HAP-1 (cell line): ENCODE data around the gene TIE1.
A peak's percentile ranks its signal among the peaks of the same experiment; 100 is the strongest.

ENCODE experiments used
- DNase-seq, 2 experiments: peaks; one replicate each; pipeline ENCODE4 v3.0.0-alpha.2; 2016 to 2020; ENCODE audit warnings: low spot score in 2 of 2
- H3K27me3 ChIP-seq: fragments of 250-450 bp; sonication (Bioruptor Pico); 2 replicates; pipeline ENCODE4 v1.5.1; 2020; ENCODE audit warnings: low read depth, mild to moderate bottlenecking, moderate library complexity
- H3K36me3 ChIP-seq: fragments of 250-450 bp; sonication (Bioruptor Pico); replicated peaks from 2 replicates; pipeline ENCODE4 v1.5.1; 2020; ENCODE audit warnings: mild to moderate bottlenecking
- H3K4me1 ChIP-seq: fragments of 250-450 bp; sonication (Bioruptor Pico); 2 replicates; pipeline ENCODE4 v1.5.1; 2020; ENCODE audit warnings: mild to moderate bottlenecking
- H3K4me3 ChIP-seq: fragments of 250-450 bp; sonication (Bioruptor Pico); 2 replicates; pipeline ENCODE4 v1.5.1; 2020; ENCODE audit warnings: mild to moderate bottlenecking, moderate library complexity
- H3K9me3 ChIP-seq: fragments of 250-450 bp; sonication (Bioruptor Pico); 2 replicates; pipeline ENCODE4 v1.5.1; 2020; ENCODE audit warnings: mild to moderate bottlenecking, moderate library complexity
- in situ Hi-C: fragments of 300-500 bp; cut with MboI; formaldehyde crosslinking; loops from 3 replicates; pipeline ENCODE4 v1.14.3; 2020; ENCODE audit warnings: low sequenced_read_pairs, inconsistent platforms, mixed read lengths

The TIE1 gene

GRCh38 chr1:43351421-43352350 is 50.9 kb downstream of the TIE1 start:
- no peaks in the 10 kb centered on the region; the same call in 1 of the 2 replicates for H3K4me1 ChIP-seq

GRCh38 chr1:43352351-43352705 is 51.5 kb downstream of the TIE1 start:
- no peaks in the 10 kb centered on the region for H3K36me3 ChIP-seq
- no peak for DNase-seq
- in situ Hi-C loops = no loop called here

More at GRCh38 chr1:43351421-43352350, 50.9 kb downstream of the TIE1 start:
- Histone ChIP-seq H3K27me3 (no peaks in the 10 kb centered on the region), H3K4me3 (no peak overlapping the region), H3K9me3 (no peaks in the 10 kb centered on the region), H3K36me3 (no peaks in the 10 kb centered on the region)
- DNase-seq = no peak
- in situ Hi-C loops = no loop called here

GRCh38 chr1:43352881-43353280 is 52.1 kb downstream of the TIE1 start:
- no peak for DNase-seq
- in situ Hi-C loops = no loop called here
- Histone ChIP-seq H3K4me3 (no peak overlapping the region), H3K9me3 (no peaks in the 10 kb centered on the region), H3K36me3 (no peaks in the 10 kb centered on the region), H3K4me1 (peaks cover 2% of the 10 kb centered on the region), H3K27me3 (no peaks in the 10 kb centered on the region)

More at GRCh38 chr1:43352351-43352705, 51.5 kb downstream of the TIE1 start:
- Histone ChIP-seq H3K4me3 (no peak overlapping the region), H3K27me3 (no peaks in the 10 kb centered on the region), H3K4me1 (no peaks in the 10 kb centered on the region; the same call in 1 of the 2 replicates), H3K9me3 (no peaks in the 10 kb centered on the region)

GRCh38 chr1:43354471-43354870 is 53.7 kb downstream of the TIE1 start:
- Histone ChIP-seq H3K4me3 (no peak overlapping the region), H3K4me1 (peaks cover 3% of the 10 kb centered on the region), H3K27me3 (no peaks in the 10 kb centered on the region), H3K9me3 (no peaks in the 10 kb centered on the region), H3K36me3 (peaks cover 6% of the 10 kb centered on the region)
- in situ Hi-C loops = no loop called here
- DNase-seq = no peak

GRCh38 chr1:43354936-43355335 is 54.2 kb downstream of the TIE1 start:
- H3K9me3 ChIP-seq = no peaks in the 10 kb centered on the region
- no peaks in the 10 kb centered on the region for H3K27me3 ChIP-seq
- H3K4me1 ChIP-seq = peaks cover 3% of the 10 kb centered on the region
- in situ Hi-C loops = no loop called here
- peaks cover 11% of the 10 kb centered on the region for H3K36me3 ChIP-seq
- no peak for DNase-seq
- H3K4me3 ChIP-seq = no peak overlapping the region

GRCh38 chr1:43357251-43357650 is 56.5 kb downstream of the TIE1 start:
- H3K4me1 ChIP-seq = peaks cover 17% of the 10 kb centered on the region
- in situ Hi-C loops = no loop called here
- H3K4me3 ChIP-seq = no peak overlapping the region
- DNase-seq = no peak
- no peaks in the 10 kb centered on the region for H3K9me3 ChIP-seq
- H3K36me3 ChIP-seq = peaks cover 34% of the 10 kb centered on the region
- no peaks in the 10 kb centered on the region for H3K27me3 ChIP-seq

- Histone ChIP-seq H3K9me3 (no peaks in the 10 kb centered on the region), H3K4me1 (peaks cover 17% of the 10 kb centered on the region), H3K4me3 (peak overlapping the region; percentile 88), H3K27me3 (no peaks in the 10 kb centered on the region), H3K36me3 (peaks cover 44% of the 10 kb centered on the region)
- DNase-seq = peak; percentile 46 to 62
- in situ Hi-C loops = no loop called here
These were observed 57.5 kb downstream of the TIE1 start for GRCh38 chr1:43358121-43358745.

GRCh38 chr1:43358746-43359693 is 58.2 kb downstream of the TIE1 start, which contains the start of gene CDC20:
Gene CDC20 (plus strand): TSS chr1:43358981. CDS start chr1:43359216, 235 bp downstream.
- H3K27me3 ChIP-seq = no peaks in the 10 kb centered on the region
- peak; percentile 98 to 100 for DNase-seq
- H3K4me3 ChIP-seq = peak within 1 kb of the TSS; percentile 88
- H3K36me3 ChIP-seq = peaks cover 52% of the 10 kb centered on the region
- H3K4me1 ChIP-seq = peaks cover 17% of the 10 kb centered on the region
- in situ Hi-C loops = no loop called here
- H3K9me3 ChIP-seq = no peaks in the 10 kb centered on the region

GRCh38 chr1:43359696-43360095 is 58.9 kb downstream of the TIE1 start:
- no peaks in the 10 kb centered on the region for H3K9me3 ChIP-seq
- H3K4me1 ChIP-seq = peaks cover 17% of the 10 kb centered on the region
- in situ Hi-C loops = no loop called here
- DNase-seq = no peak
- H3K27me3 ChIP-seq = no peaks in the 10 kb centered on the region
- H3K4me3 ChIP-seq = peak overlapping the region; percentile 88
- H3K36me3 ChIP-seq = peaks cover 59% of the 10 kb centered on the region

GRCh38 chr1:43360616-43361015 is 59.8 kb downstream of the TIE1 start:
- Histone ChIP-seq H3K4me1 (peaks cover 17% of the 10 kb centered on the region), H3K4me3 (peak overlapping the region; percentile 88), H3K36me3 (peaks cover 68% of the 10 kb centered on the region)

GRCh38 chr1:43363283-43363934 is 62.6 kb downstream of the TIE1 start:
- in situ Hi-C loops = no loop called here
- no peak overlapping the region for H3K4me3 ChIP-seq
- DNase-seq = peak in 1 of 2 experiments; percentile 36
- H3K4me1 ChIP-seq = peaks cover 21% of the 10 kb centered on the region
- H3K9me3 ChIP-seq = no peaks in the 10 kb centered on the region
- no peaks in the 10 kb centered on the region for H3K27me3 ChIP-seq
- peaks cover 68% of the 10 kb centered on the region for H3K36me3 ChIP-seq

More at GRCh38 chr1:43360616-43361015, 59.8 kb downstream of the TIE1 start:
- no peak for DNase-seq
- in situ Hi-C loops = no loop called here
- Histone ChIP-seq H3K9me3 (no peaks in the 10 kb centered on the region), H3K27me3 (no peaks in the 10 kb centered on the region)

GRCh38 chr1:43363935-43364525 is 63.2 kb downstream of the TIE1 start:
- H3K4me1 ChIP-seq = peaks cover 27% of the 10 kb centered on the region
- in situ Hi-C loops = no loop called here
- no peak for DNase-seq
- no peaks in the 10 kb centered on the region for H3K9me3 ChIP-seq
- peaks cover 66% of the 10 kb centered on the region for H3K36me3 ChIP-seq
- H3K4me3 ChIP-seq = no peak overlapping the region
- no peaks in the 10 kb centered on the region for H3K27me3 ChIP-seq
